GM18499 (cell line): Measurements from ENCODE around the gene ST8SIA4.

Source experiments
- ATAC-seq: cut with Tn5 transposase; IDR thresholded peaks from one replicate; pipeline ENCODE4 v1.9.1; 2021; ENCODE audit warnings: moderate number of reproducible peaks; ENCODE audit not compliant: insufficient read depth, unreplicated experiment

ST8SIA4 gene

GRCh38 chr5:100832252-100833230, 70.5 kb downstream of the ST8SIA4 start:
- no peak for ATAC-seq

GRCh38 chr5:100828898-100829356, 74.2 kb downstream of the ST8SIA4 start:
- no peak for ATAC-seq

GRCh38 chr5:100828071-100828897, 74.8 kb downstream of the ST8SIA4 start:
- peak; percentile 56 for ATAC-seq

- peak; percentile 5 for ATAC-seq
Observed at GRCh38 chr5:100827481-100827889, 75.6 kb downstream of the ST8SIA4 start.

- peak; percentile 27 for ATAC-seq
Observed at GRCh38 chr5:100826133-100826532, 76.9 kb downstream of the ST8SIA4 start.

- ATAC-seq: no peak
Observed at GRCh38 chr5:100824635-100825034, 78.4 kb downstream of the ST8SIA4 start.

GRCh38 chr5:100823812-100824211, 79.3 kb downstream of the ST8SIA4 start:
- no peak for ATAC-seq

GRCh38 chr5:100821751-100822150, 81.3 kb downstream of the ST8SIA4 start:
- no peak for ATAC-seq

- no peak for ATAC-seq
Observed at GRCh38 chr5:100818340-100818739, 84.7 kb downstream of the ST8SIA4 start.

- ATAC-seq: no peak
Observed at GRCh38 chr5:100803397-100803796, 99.7 kb downstream of the ST8SIA4 start.

GRCh38 chr5:100802208-100802607, 100.9 kb downstream of the ST8SIA4 start:
- ATAC-seq: no peak

GRCh38 chr5:100800562-100800961, 102.5 kb downstream of the ST8SIA4 start:
- peak; percentile 82 for ATAC-seq

GRCh38 chr5:100799166-100799565, 103.9 kb downstream of the ST8SIA4 start:
- no peak for ATAC-seq

- ATAC-seq: no peak
Observed at GRCh38 chr5:100797861-100798260, 105.2 kb downstream of the ST8SIA4 start.

- ATAC-seq: no peak
Observed at GRCh38 chr5:100796851-100797250, 106.2 kb downstream of the ST8SIA4 start.

GRCh38 chr5:100794844-100795243, 108.2 kb downstream of the ST8SIA4 start:
- ATAC-seq: no peak

GRCh38 chr5:100794218-100794617, 108.9 kb downstream of the ST8SIA4 start:
- ATAC-seq: no peak

GRCh38 chr5:100792781-100793180, 110.3 kb downstream of the ST8SIA4 start:
- no peak for ATAC-seq

- no peak for ATAC-seq
Observed at GRCh38 chr5:100791391-100791790, 111.7 kb downstream of the ST8SIA4 start.

- ATAC-seq: no peak
Observed at GRCh38 chr5:100790951-100791350, 112.1 kb downstream of the ST8SIA4 start.

GRCh38 chr5:100790170-100790665, 112.9 kb downstream of the ST8SIA4 start:
- no peak for ATAC-seq
